HEK293 (cell line): Measurements from ENCODE around the gene RAB28.

ENCODE experiments used
- CTCF ChIA-PET: fragments of 350-600 bp; formaldehyde crosslinking; extraction: SDS; loops from one replicate; lab custom pipeline; 2021; ENCODE audit warnings: antibody characterized with exemption; lab: Yijun Ruan, JAX
- POLR2A ChIA-PET: fragments of 300-600 bp; formaldehyde crosslinking; extraction: SDS; loops from one replicate; lab custom pipeline; 2020; ENCODE audit warnings: antibody characterized with exemption, inconsistent platforms; lab: Yijun Ruan, JAX
- H3K27ac ChIP-seq: fragments of 200-500 bp; sonication (Bioruptor generic); 2 replicates; pipeline ENCODE4 v1.5.1; 2014; ENCODE audit warnings: low read depth, low read length, control low read depth, inconsistent platforms; ENCODE audit errors: extremely low read depth
- H3K36me3 ChIP-seq, 2 experiments: fragments of 200-500 bp in 1 of 2; sonication (Bioruptor generic) in 1 of 2; 1 replicate in 1 of 2; 2 replicates in 1 of 2; pipeline ENCODE4 v1.5.1; 2014 to 2017; ENCODE audit warnings: inconsistent platforms in 2 of 2, low read length in 2 of 2; ENCODE audit not compliant: control insufficient read depth in 2 of 2, insufficient read depth in 1 of 2
- H3K4me1 ChIP-seq: fragments of 200-500 bp; sonication (Bioruptor generic); 2 replicates; pipeline ENCODE4 v1.5.1; 2014; ENCODE audit warnings: mild to moderate bottlenecking, low read length, inconsistent platforms; ENCODE audit not compliant: control insufficient read depth, insufficient read depth
- H3K4me3 ChIP-seq: 2 replicates; pipeline ENCODE4 v1.5.1; 2011; ENCODE audit warnings: low read depth, mild to moderate bottlenecking, control low read depth, low read length, moderate library complexity
- H3K9me3 ChIP-seq: fragments of 200-500 bp; sonication (Bioruptor generic); 2 replicates; pipeline ENCODE4 v1.5.1; 2014; ENCODE audit warnings: low read depth, low read length, inconsistent platforms; ENCODE audit not compliant: control insufficient read depth, insufficient read depth
- CTCF ChIP-seq: fragments of 450-650 bp; formaldehyde crosslinking; IDR thresholded peaks from 2 replicates; pipeline ENCODE4 v1.5.1; 2016; ENCODE audit warnings: missing biosample characterization, missing genetic modification characterization
- EGR2 ChIP-seq: fragments of 450-650 bp; formaldehyde crosslinking; IDR thresholded peaks from 2 replicates; pipeline ENCODE4 v1.5.1; 2016; ENCODE audit warnings: low read depth, missing biosample characterization, missing genetic modification characterization
- ELK4 ChIP-seq: IDR thresholded peaks from 2 replicates; pipeline ENCODE4 v1.6.1; 2011; ENCODE audit warnings: mild to moderate bottlenecking, low read depth, low read length, borderline replicate concordance
- GLIS1 ChIP-seq: fragments of 450-650 bp; formaldehyde crosslinking; IDR thresholded peaks from 2 replicates; pipeline ENCODE4 v1.5.1; 2016; ENCODE audit warnings: missing biosample characterization, missing genetic modification characterization
- PATZ1 ChIP-seq: fragments of 450-650 bp; formaldehyde crosslinking; IDR thresholded peaks from 2 replicates; pipeline ENCODE4 v1.5.1; 2016; ENCODE audit warnings: missing biosample characterization, missing genetic modification characterization
- RBAK ChIP-seq: fragments of 450-650 bp; formaldehyde crosslinking; IDR thresholded peaks from 2 replicates; pipeline ENCODE4 v1.5.1; 2016; ENCODE audit warnings: missing biosample characterization, missing genetic modification characterization
- SCRT2 ChIP-seq: fragments of 450-650 bp; formaldehyde crosslinking; IDR thresholded peaks from 2 replicates; pipeline ENCODE4 v1.5.1; 2016; ENCODE audit warnings: missing biosample characterization, missing genetic modification characterization
- TCF7L2 ChIP-seq: IDR thresholded peaks from 2 replicates; pipeline ENCODE4 v1.6.1; 2011; ENCODE audit warnings: low read depth, mild to moderate bottlenecking, inconsistent platforms, low read length, moderate library complexity, borderline replicate concordance
- TRIM28 ChIP-seq: IDR thresholded peaks from 2 replicates; pipeline ENCODE4 v1.6.1; 2011; ENCODE audit warnings: low read length, control low read depth, borderline replicate concordance
- YY1 ChIP-seq: fragments of 450-650 bp; formaldehyde crosslinking; IDR thresholded peaks from 2 replicates; pipeline ENCODE4 v1.5.1; 2018; ENCODE audit warnings: missing biosample characterization, missing genetic modification characterization
- ZBTB10 ChIP-seq: fragments of 450-650 bp; formaldehyde crosslinking; IDR thresholded peaks from 2 replicates; pipeline ENCODE4 v1.5.1; 2016; ENCODE audit warnings: missing biosample characterization, missing genetic modification characterization
- ZNF155 ChIP-seq: fragments of 450-650 bp; formaldehyde crosslinking; IDR thresholded peaks from 2 replicates; pipeline ENCODE4 v1.5.1; 2016; ENCODE audit warnings: missing biosample characterization, missing genetic modification characterization
- ZNF214 ChIP-seq: fragments of 450-650 bp; formaldehyde crosslinking; IDR thresholded peaks from 2 replicates; pipeline ENCODE4 v1.5.1; 2017; ENCODE audit warnings: missing biosample characterization, mild to moderate bottlenecking, missing genetic modification characterization, borderline replicate concordance
- ZNF26 ChIP-seq: fragments of 450-650 bp; formaldehyde crosslinking; IDR thresholded peaks from 2 replicates; pipeline ENCODE4 v1.5.1; 2016; ENCODE audit warnings: missing biosample characterization, missing genetic modification characterization
- ZNF266 ChIP-seq: fragments of 450-650 bp; formaldehyde crosslinking; IDR thresholded peaks from 2 replicates; pipeline ENCODE4 v1.5.1; 2016; ENCODE audit warnings: missing biosample characterization, missing genetic modification characterization, low read depth
- ZNF335 ChIP-seq: fragments of 450-650 bp; formaldehyde crosslinking; conservative IDR thresholded peaks from 2 replicates; pipeline ENCODE4 v1.5.1; 2016; ENCODE audit warnings: missing biosample characterization, missing genetic modification characterization
- ZNF501 ChIP-seq: fragments of 450-650 bp; formaldehyde crosslinking; IDR thresholded peaks from 2 replicates; pipeline ENCODE4 v1.5.1; 2016; ENCODE audit warnings: missing biosample characterization, missing genetic modification characterization
- ZNF707 ChIP-seq: fragments of 450-650 bp; formaldehyde crosslinking; IDR thresholded peaks from 2 replicates; pipeline ENCODE4 v1.5.1; 2016; ENCODE audit warnings: missing biosample characterization, missing genetic modification characterization
- ZNF768 ChIP-seq: fragments of 450-650 bp; formaldehyde crosslinking; IDR thresholded peaks from 2 replicates; pipeline ENCODE4 v1.5.1; 2018; ENCODE audit warnings: missing biosample characterization, mild to moderate bottlenecking, missing genetic modification characterization
- ZNF792 ChIP-seq: fragments of 450-650 bp; formaldehyde crosslinking; IDR thresholded peaks from 2 replicates; pipeline ENCODE4 v1.5.1; 2016; ENCODE audit warnings: missing biosample characterization, missing genetic modification characterization
- ZSCAN30 ChIP-seq: fragments of 450-650 bp; IDR thresholded peaks from 2 replicates; pipeline ENCODE4 v1.5.1; 2018; ENCODE audit warnings: missing biosample characterization, mild to moderate bottlenecking, missing genetic modification characterization, moderate library complexity
- TF ChIP-seq, protein P1 (sequence below): sonication (generic); formaldehyde crosslinking; IDR thresholded peaks from 2 replicates; pipeline ENCODE4 v1.8.1; 2022; ENCODE audit warnings: mild to moderate bottlenecking, moderate library complexity, missing genetic modification reagents
- TF ChIP-seq, protein P2 (sequence below): fragments of 450-650 bp; IDR thresholded peaks from 2 replicates; pipeline ENCODE4 v1.5.1; 2018; ENCODE audit warnings: missing biosample characterization, mild to moderate bottlenecking, missing genetic modification characterization
- TF ChIP-seq, protein P3 (sequence below): fragments of 450-650 bp; formaldehyde crosslinking; IDR thresholded peaks from 2 replicates; pipeline ENCODE4; 2016; ENCODE audit warnings: missing biosample characterization, missing genetic modification characterization

The RAB28 gene

GRCh38 chr4:13364653-13365052, 119.5 kb downstream of the RAB28 start:
- CTCF ChIA-PET = no interaction called here
- Histone ChIP-seq H3K36me3 (no peaks in the 10 kb centered on the region), H3K4me1 (no peaks in the 10 kb centered on the region), H3K27ac (no peak overlapping the region), H3K9me3 (no peaks in the 10 kb centered on the region), H3K4me3 (no peak overlapping the region)
- POLR2A ChIA-PET = no interaction called here
- TF ChIP-seq, protein P1, sequence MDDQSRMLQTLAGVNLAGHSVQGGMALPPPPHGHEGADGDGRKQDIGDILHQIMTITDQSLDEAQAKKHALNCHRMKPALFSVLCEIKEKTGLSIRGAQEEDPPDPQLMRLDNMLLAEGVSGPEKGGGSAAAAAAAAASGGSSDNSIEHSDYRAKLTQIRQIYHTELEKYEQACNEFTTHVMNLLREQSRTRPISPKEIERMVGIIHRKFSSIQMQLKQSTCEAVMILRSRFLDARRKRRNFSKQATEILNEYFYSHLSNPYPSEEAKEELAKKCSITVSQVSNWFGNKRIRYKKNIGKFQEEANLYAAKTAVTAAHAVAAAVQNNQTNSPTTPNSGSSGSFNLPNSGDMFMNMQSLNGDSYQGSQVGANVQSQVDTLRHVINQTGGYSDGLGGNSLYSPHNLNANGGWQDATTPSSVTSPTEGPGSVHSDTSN (CRISPR knock-in tag) = no peak
- TF ChIP-seq GLIS1 (tag by site-specific recombination) = no peak
- TF ChIP-seq ZNF26 = no peak
- no peak for TF ChIP-seq PATZ1 (tag by site-specific recombination)
- no peak for TF ChIP-seq ZSCAN30
- TF ChIP-seq ZNF768 (tag by site-specific recombination) = no peak
- TF ChIP-seq RBAK (tag by site-specific recombination) = no peak
- TF ChIP-seq ZNF266 (tag by site-specific recombination) = no peak
- TF ChIP-seq ZBTB10 = no peak
- no peak for TF ChIP-seq ZNF501 (tag by site-specific recombination)
- TF ChIP-seq ZNF155 (tag by site-specific recombination) = no peak
- no peak for TF ChIP-seq ZNF214 (tag by site-specific recombination)
- TF ChIP-seq ZNF707 = no peak
- no peak for TF ChIP-seq ELK4
- no peak for TF ChIP-seq TRIM28
- TF ChIP-seq ZNF335 (tag by site-specific recombination) = no peak

DNA sequence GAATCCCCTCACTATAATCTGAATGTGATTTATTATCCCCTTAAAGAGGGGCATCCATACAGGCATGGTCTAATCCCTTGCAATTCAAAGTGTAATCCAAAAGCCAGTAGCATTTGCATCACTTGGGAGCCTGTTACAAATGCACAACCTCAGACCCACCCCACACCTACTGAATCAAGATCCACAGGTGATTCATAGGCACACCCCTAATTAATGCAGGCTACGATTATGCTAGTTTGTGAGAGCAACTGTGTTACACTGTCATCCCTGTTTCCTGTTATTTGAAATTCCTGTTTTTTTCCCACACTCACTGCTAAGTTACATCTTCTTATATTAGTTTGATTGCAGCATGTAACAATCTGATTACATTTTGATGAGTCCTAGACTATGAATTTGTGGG, 120.0 kb downstream of the RAB28 start:
- H3K9me3 ChIP-seq = no peaks in the 10 kb centered on the region
- no peak overlapping the region for H3K27ac ChIP-seq
- TF ChIP-seq YY1 (tag by site-specific recombination) (no peak), TCF7L2 (no peak), ZNF792 (tag by site-specific recombination) (no peak), CTCF (tag by site-specific recombination) (no peak), EGR2 (no peak), SCRT2 (tag by site-specific recombination) (no peak)
- TF ChIP-seq, protein P2, sequence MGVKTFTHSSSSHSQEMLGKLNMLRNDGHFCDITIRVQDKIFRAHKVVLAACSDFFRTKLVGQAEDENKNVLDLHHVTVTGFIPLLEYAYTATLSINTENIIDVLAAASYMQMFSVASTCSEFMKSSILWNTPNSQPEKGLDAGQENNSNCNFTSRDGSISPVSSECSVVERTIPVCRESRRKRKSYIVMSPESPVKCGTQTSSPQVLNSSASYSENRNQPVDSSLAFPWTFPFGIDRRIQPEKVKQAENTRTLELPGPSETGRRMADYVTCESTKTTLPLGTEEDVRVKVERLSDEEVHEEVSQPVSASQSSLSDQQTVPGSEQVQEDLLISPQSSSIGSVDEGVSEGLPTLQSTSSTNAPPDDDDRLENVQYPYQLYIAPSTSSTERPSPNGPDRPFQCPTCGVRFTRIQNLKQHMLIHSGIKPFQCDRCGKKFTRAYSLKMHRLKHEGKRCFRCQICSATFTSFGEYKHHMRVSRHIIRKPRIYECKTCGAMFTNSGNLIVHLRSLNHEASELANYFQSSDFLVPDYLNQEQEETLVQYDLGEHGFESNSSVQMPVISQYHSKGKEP (tag by site-specific recombination) = no peak
- TF ChIP-seq, protein P3, sequence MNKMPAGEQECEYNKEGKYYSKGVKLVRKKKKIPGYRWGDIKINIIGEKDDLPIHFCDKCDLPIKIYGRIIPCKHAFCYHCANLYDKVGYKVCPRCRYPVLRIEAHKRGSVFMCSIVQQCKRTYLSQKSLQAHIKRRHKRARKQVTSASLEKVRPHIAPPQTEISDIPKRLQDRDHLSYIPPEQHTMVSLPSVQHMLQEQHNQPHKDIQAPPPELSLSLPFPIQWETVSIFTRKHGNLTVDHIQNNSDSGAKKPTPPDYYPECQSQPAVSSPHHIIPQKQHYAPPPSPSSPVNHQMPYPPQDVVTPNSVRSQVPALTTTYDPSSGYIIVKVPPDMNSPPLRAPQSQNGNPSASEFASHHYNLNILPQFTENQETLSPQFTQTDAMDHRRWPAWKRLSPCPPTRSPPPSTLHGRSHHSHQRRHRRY = no peak

More for the DNA sequence above, 120.0 kb downstream of the RAB28 start:
- ChIA-PET CTCF (no interaction called here), POLR2A (no interaction called here)
- Histone ChIP-seq H3K4me1 (no peaks in the 10 kb centered on the region), H3K4me3 (no peak overlapping the region), H3K36me3 (no peaks in the 10 kb centered on the region)
